IPS-18c (cell line): Measurements from ENCODE around the gene DUSP15.
"Not testable (repeated sequence)": the region's sequence is repeated elsewhere in the genome, so short reads cannot be mapped to it uniquely, and the experiment has no call there.

ENCODE experiments used
- H3K4me3 ChIP-seq: 2 replicates; pipeline ENCODE4 v1.7.0; 2013; ENCODE audit warnings: low read depth, mild to moderate bottlenecking, low read length, moderate library complexity; ENCODE audit not compliant: insufficient read depth
- H3K9me3 ChIP-seq: one replicate; pipeline ENCODE4 v1.6.1; 2013; ENCODE audit warnings: mild to moderate bottlenecking, low read length, moderate library complexity; ENCODE audit not compliant: control insufficient read depth, insufficient read depth

Gene DUSP15

GRCh38 chr20:31819083-31819784, 51.1 kb downstream of the DUSP15 start, which contains the start of gene MYLK2:
TSS of gene MYLK2 (plus strand) at chr20:31819356. CDS start at chr20:31819581, 225 bp downstream.
- Histone ChIP-seq H3K4me3 (no peak within 1 kb of the TSS), H3K9me3 (no peaks in the 10 kb centered on the region)

DNA sequence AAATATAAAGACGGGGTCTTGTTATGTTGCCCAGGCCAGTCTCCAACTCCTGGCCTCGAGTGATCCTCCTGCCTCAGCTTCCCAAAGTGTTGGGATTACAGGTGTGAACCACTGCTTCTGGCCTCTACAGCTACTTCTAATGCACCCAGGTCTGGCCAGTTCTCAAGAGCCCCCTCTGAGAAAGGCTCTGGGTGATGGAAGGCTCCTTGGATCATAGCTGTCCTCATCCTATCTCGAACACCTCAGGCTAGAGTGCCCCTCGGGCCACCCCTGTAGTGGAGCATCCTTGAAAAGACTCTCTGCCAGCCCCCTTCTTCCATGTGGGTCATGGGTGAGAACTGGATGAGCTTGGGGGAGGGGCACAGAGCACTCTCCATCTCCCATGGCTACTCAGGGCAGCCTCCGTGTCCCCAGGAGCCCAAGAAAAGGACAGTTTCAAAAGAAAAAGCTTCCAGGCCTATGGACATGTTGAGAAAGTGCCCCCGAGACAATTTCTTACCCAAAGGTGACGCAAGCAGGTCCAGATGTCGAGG, 51.9 kb downstream of the DUSP15 start:
- no peak overlapping the region for H3K4me3 ChIP-seq
- H3K9me3 ChIP-seq: no peaks in the 10 kb centered on the region

DNA sequence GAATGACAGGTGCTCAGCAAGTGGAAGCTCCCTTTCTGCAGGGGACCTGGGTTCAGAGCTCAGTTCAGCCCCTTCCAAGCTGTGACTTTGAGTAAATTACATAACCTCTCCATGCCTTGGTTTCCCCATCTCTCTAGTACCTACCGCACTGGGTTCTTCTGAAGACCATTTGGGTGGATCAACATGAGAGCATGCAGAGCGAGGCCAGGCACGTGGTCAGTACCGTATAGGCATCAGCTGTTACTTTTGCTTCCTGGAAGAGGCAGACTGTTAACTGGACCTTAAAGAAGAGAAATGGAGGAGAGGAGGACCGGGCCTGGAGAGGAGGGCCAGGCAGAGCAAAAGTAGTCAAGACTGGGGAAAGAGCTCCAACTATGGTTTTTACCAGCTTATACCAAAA, 52.9 kb downstream of the DUSP15 start:
- H3K4me3 ChIP-seq: no peak overlapping the region
- no peaks in the 10 kb centered on the region for H3K9me3 ChIP-seq

DNA sequence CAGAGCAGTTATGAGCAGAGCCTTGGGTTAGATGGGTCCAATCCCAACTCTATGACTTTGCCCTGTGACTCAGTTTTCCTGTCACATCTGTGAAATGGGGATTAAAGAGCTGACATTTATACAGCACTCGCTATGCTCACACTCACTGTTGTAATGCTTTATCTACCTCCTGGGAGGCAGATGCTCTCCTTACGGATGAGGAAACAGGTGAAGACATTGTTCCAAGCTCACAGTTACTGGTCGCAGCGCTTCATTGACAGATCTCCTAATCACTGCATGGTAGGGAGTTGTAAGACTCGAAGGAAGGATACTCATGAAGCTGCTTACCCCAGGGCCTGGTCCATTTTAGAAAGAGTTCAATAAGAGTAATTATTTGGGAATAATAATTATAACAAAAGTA, 54.1 kb downstream of the DUSP15 start:
- Histone ChIP-seq H3K9me3 (no peaks in the 10 kb centered on the region), H3K4me3 (no peak overlapping the region)

DNA sequence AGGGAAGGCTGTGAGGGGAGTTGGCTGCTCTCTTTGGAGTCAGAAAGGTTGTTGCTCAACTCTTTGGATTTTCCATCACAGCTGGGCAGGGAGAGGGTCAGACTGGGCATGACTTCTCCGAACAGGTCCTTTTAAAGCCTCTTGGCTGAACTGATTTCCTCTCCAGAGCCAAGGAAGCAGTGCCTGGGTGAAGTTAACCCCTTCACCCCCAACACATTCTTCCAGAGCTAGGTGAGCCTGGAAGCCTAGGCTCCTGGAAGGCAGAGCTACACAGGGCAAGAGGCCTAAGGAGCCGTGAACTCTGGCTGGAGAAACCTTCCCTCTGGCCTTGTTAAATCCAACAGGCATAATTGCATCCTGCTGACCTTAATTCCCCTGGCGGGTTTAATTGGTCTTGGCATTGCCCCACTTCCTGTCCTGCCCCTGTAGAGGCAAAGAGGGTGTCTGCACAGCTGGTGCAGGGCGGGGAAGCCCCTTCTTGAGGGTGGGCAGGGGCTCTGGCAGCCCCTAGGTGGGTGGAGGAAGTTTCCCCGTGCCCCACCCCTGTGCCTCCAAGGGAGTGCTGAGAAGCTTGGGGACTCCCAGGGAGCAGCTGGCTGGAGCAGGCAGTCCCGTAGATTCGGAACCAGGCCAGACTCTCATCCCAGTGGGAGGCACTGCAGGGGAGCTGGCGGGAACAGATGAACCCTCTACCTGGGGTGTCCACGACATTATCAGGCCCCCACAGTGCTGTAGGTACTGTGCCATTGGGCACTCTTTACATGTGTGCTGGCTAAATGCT, 54.7 kb downstream of the DUSP15 start:
- H3K9me3 ChIP-seq: no peaks in the 10 kb centered on the region

GRCh38 chr20:31814142-31814541, 56.2 kb downstream of the DUSP15 start:
- not testable (repeated sequence) for H3K4me3 ChIP-seq, H3K9me3 ChIP-seq

More for the DNA sequence above, 54.7 kb downstream of the DUSP15 start:
- no peak overlapping the region for H3K4me3 ChIP-seq

DNA sequence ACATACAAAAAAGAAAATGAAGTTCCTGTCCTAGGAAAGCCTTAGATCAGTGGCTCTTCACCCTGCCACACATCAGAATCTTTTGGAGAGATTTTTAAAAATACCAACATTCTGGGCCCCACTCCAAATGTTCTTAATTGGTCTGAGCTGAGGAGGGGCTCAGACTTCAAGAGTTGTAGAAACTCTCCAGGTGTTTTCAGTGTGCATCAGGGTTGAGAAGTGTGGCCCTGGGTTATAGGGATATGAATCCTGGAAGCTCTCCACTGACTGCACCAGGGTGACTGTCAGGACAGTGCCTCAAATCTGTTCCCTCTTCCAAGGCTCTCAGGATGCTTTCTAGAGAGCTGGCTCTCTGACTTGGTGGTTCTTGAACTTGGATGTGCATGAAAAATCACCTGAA, 56.7 kb downstream of the DUSP15 start:
- no peak overlapping the region for H3K4me3 ChIP-seq

DNA sequence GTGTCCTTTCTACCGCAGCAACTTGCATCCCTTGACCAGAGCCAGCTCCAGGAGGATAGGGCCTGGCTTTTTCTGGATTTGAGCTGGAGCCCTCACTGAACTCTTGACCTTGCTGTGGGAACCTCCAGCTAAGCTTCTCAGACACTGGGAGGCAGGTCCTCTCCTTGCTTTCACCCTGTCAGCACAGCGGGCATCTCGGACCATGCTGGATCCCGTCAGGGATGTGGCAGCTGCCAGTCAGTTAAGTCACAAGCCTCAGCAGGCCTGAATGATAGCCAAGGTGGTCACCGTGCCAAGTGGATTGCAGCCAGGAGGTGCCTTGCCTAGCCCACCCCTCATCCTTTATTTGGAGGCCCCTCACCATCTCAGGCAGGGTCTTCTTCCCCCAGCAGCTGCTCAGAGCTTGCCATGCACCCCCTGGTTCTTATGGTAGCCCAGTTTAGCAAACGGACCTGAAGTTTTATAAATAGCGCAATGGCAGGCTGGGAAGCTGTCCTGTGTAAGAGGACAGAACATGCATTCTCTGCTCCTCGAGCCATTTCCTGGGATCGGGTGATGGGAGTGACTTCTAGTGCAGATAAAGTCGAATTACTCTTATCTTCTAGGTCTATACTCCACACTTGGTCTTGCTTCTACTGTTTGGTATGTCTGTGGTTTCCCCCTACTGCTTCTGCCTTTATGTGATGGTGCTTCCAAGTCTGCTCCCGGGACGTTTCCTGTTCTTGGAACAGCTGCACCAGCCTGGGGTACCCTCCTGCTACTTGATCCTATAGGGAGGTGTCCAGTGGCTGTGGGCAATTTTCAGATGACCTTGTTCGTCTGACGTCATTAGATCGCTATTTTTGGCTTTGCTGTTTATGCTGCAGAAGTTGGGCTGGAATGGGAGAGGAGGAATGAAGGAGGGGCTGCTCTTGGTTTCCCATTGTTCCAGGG, 58.3 kb downstream of the DUSP15 start:
- Histone ChIP-seq H3K4me3 (no peak overlapping the region), H3K9me3 (no peaks in the 10 kb centered on the region)

More for the DNA sequence above, 56.7 kb downstream of the DUSP15 start:
- H3K9me3 ChIP-seq: no peaks in the 10 kb centered on the region

DNA sequence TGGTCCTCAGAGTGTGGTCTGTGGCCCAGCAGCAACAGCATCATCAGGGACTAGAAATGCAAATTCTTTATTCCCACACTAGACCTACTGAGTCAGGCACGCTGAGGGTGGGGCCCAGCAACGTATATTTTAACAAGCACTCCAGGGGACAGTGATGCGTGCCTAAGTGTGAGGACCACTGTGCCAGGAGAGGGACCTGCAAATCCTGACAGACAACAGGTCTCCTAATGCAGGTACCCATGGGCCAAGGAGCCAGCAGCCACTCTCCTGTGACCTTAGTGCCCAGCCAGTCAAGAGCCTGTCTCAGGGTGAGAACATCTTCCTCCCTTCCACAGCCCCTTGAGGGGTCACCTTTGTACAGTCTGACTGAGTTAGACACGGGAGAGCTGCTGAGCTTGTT, 59.1 kb downstream of the DUSP15 start:
- H3K4me3 ChIP-seq: no peak overlapping the region
- no peaks in the 10 kb centered on the region for H3K9me3 ChIP-seq
